Stimulated activated CD4-positive, alpha-beta T cell treated with anti-CD3 and anti-CD28 coated beads, Interleukin-1b, Interleukin-23, amount 100 ng/mL, for 4 hours (primary cell): ENCODE data around the gene HNRNPL.
"Not testable (repeated sequence)": the region's sequence is repeated elsewhere in the genome, so short reads cannot be mapped to it uniquely, and the experiment has no call there.

Experiments
- DNase-seq, 2 donors: peaks; one replicate each; pipeline ENCODE4 v3.0.0-alpha.2; 2020; ENCODE audit warnings: low read depth in 2 of 2

Gene HNRNPL

GRCh38 chr19:38803543-38803942 lies 46.2 kb downstream of the HNRNPL start:
- no peak for DNase-seq

- no peak for DNase-seq
Measured at GRCh38 chr19:38801359-38802095, 48.3 kb downstream of the HNRNPL start.

GRCh38 chr19:38800577-38801347 lies 49.0 kb downstream of the HNRNPL start:
- no peak for DNase-seq

GRCh38 chr19:38799104-38799503 lies 50.7 kb downstream of the HNRNPL start:
- no peak for DNase-seq

GRCh38 chr19:38797781-38798180 lies 52.0 kb downstream of the HNRNPL start:
- not testable (repeated sequence) for DNase-seq

GRCh38 chr19:38796154-38796553 lies 53.6 kb downstream of the HNRNPL start:
- DNase-seq = no peak

GRCh38 chr19:38795549-38795948 lies 54.2 kb downstream of the HNRNPL start:
- no peak for DNase-seq

- no peak for DNase-seq
Measured at GRCh38 chr19:38793671-38794070, 56.1 kb downstream of the HNRNPL start.

GRCh38 chr19:38793177-38793576 lies 56.6 kb downstream of the HNRNPL start:
- no peak for DNase-seq

GRCh38 chr19:38792250-38793111 lies 57.3 kb downstream of the HNRNPL start:
- DNase-seq = peak; percentile 8 to 19

- not testable (repeated sequence) for DNase-seq
Measured at GRCh38 chr19:38791451-38792064, 58.2 kb downstream of the HNRNPL start.

- not testable (repeated sequence) for DNase-seq
Measured at GRCh38 chr19:38790507-38791403, 59.0 kb downstream of the HNRNPL start.

GRCh38 chr19:38788478-38789243 lies 61.1 kb downstream of the HNRNPL start, which contains the start of gene LGALS7B:
LGALS7B (plus strand) TSS chr19:38789200; CDS start chr19:38789227, 27 bp downstream.
- DNase-seq = no peak

- DNase-seq = no peak
Measured at GRCh38 chr19:38786572-38787265, 63.1 kb downstream of the HNRNPL start.
